Measurements from ENCODE around the gene MINDY4. TPM values are rescaled to one million over a fixed set of nuclear protein-coding genes. Genes with fewer than 3 reads are reported as not detected.

MINDY4 gene
- total RNA-seq, 6 donors from 2014 or later: 7.7 to 43.0 (median 19.4) TPM

GRCh38 chr7:30853576-30853975 lies 82.4 kb downstream of the MINDY4 start:
- 67 to 88% methylated on average over 1 to 3 of the region's 3 CpGs for WGBS, 2 donors

GRCh38 chr7:30855936-30856335 lies 84.7 kb downstream of the MINDY4 start:
- no peaks in the 10 kb centered on the region for H3K4me1 ChIP-seq
- peaks cover 0 to 35% (median 10%) of the 10 kb centered on the region in 4 donors for H3K36me3 ChIP-seq
- no peak overlapping the region for H3K4me3 ChIP-seq
- 80 to 90% methylated on average over 3 of the region's 3 CpGs for WGBS, 2 donors
- TF ChIP-seq POLR2AphosphoS5 (IDR thresholded peaks at IDR 0.05) (no peak), CTCF (IDR thresholded peaks at IDR 0.05) (no peak), POLR2A (IDR thresholded peaks at IDR 0.05) (no peak), EP300 (IDR thresholded peaks at IDR 0.05) (no peak)
- H3K9me3 ChIP-seq: no peaks in the 10 kb centered on the region
- ATAC-seq (ENCODE audit: low FRiP score in 2 of 2) (no peak), DNase-seq (no peak)
- H3K27me3 ChIP-seq: no peaks in the 10 kb centered on the region
- H3K27ac ChIP-seq: no peak overlapping the region

More at GRCh38 chr7:30853576-30853975, 82.4 kb downstream of the MINDY4 start:
- H3K9me3 ChIP-seq: no peaks in the 10 kb centered on the region
- H3K36me3 ChIP-seq: peaks cover 0 to 30% (median 8%) of the 10 kb centered on the region in 4 donors
- no peak overlapping the region for H3K27ac ChIP-seq
- DNase-seq (no peak), ATAC-seq (ENCODE audit: low FRiP score in 2 of 2) (no peak)
- H3K4me1 ChIP-seq: peaks cover 0 to 4% (median 2%) of the 10 kb centered on the region in 4 donors
- TF ChIP-seq CTCF (IDR thresholded peaks at IDR 0.05) (no peak), POLR2A (IDR thresholded peaks at IDR 0.05) (no peak), EP300 (IDR thresholded peaks at IDR 0.05) (no peak), POLR2AphosphoS5 (IDR thresholded peaks at IDR 0.05) (no peak)
- H3K4me3 ChIP-seq: no peak overlapping the region
- no peaks in the 10 kb centered on the region for H3K27me3 ChIP-seq

- DNase-seq (no peak), ATAC-seq (ENCODE audit: low FRiP score in 2 of 2) (no peak)
- Histone ChIP-seq H3K4me3 (no peak overlapping the region), H3K36me3 (peaks cover 0 to 28% (median 13%) of the 10 kb centered on the region in 4 donors), H3K9me3 (no peaks in the 10 kb centered on the region), H3K27ac (no peak overlapping the region), H3K27me3 (no peaks in the 10 kb centered on the region), H3K4me1 (peaks cover 0 to 2% (median 0%) of the 10 kb centered on the region in 4 donors)
- no peak for TF ChIP-seq EP300 (IDR thresholded peaks at IDR 0.05)
- TF ChIP-seq CTCF (IDR thresholded peaks at IDR 0.05): no peak
- no peak for TF ChIP-seq POLR2AphosphoS5 (IDR thresholded peaks at IDR 0.05)
- no peak for TF ChIP-seq POLR2A (IDR thresholded peaks at IDR 0.05)
- WGBS, 2 donors: 91 to 100% methylated on average over 2 of the region's 2 CpGs
These were observed 87.4 kb downstream of the MINDY4 start for GRCh38 chr7:30858576-30858975.

- H3K36me3 ChIP-seq: peaks cover 0 to 23% (median 11%) of the 10 kb centered on the region in 4 donors
- no peak for TF ChIP-seq POLR2A (IDR thresholded peaks at IDR 0.05)
- TF ChIP-seq CTCF (IDR thresholded peaks at IDR 0.05): no peak
- no peak for TF ChIP-seq POLR2AphosphoS5 (IDR thresholded peaks at IDR 0.05)
- no peak for TF ChIP-seq EP300 (IDR thresholded peaks at IDR 0.05)
- WGBS, 2 donors: 82 to 92% methylated on average over 5 to 10 of the region's 10 CpGs
- no peak overlapping the region for H3K27ac ChIP-seq
- no peaks in the 10 kb centered on the region for H3K9me3 ChIP-seq
- H3K4me1 ChIP-seq: peaks cover 0 to 5% (median 0%) of the 10 kb centered on the region in 4 donors
- no peak for ATAC-seq (ENCODE audit: low FRiP score in 2 of 2)
- H3K27me3 ChIP-seq: no peaks in the 10 kb centered on the region
- DNase-seq: no peak
- no peak overlapping the region for H3K4me3 ChIP-seq
These were observed 88.2 kb downstream of the MINDY4 start for GRCh38 chr7:30859202-30859939.
